ENCODE results near the gene TASOR2. TPM values are rescaled to one million over a fixed set of nuclear protein-coding genes. Genes with fewer than 3 reads are reported as not detected.

Gene TASOR2
- 32.8 TPM for total RNA-seq

- peak; percentile 96 for ATAC-seq
Observed at GRCh38 chr10:5684318-5684970, at the start of gene TASOR2. TSS of gene TASOR2 (plus strand) at chr10:5684838. CDS start at chr10:5720643, 35,805 bp downstream.

GRCh38 chr10:5634918-5635317 lies 49.7 kb upstream of the TASOR2 start:
- no peak for ATAC-seq

DNA sequence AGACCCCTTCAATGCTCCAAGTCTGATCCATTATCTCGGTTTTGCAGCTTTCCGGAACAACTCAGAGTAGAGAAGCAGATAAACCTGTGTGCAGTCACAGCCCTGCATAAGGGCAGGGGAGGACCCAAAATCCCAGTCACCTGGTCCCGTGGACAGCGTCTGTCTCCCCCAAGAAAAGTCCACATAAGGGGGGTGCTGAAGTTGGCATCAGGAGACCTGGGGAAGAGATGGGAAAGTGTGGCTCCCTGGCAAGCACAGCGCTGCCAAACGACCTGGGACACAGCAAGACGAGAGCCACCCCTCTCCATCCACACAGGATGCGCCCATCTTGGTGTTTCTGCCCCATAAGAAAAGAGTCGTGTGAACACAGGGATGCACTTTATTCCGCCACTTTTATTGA lies 46.1 kb upstream of the TASOR2 start:
- ATAC-seq = no peak

- ATAC-seq = no peak
Observed at GRCh38 chr10:5639066-5639465, 45.6 kb upstream of the TASOR2 start.

GRCh38 chr10:5640036-5640435 lies 44.6 kb upstream of the TASOR2 start:
- no peak for ATAC-seq

GRCh38 chr10:5640501-5640900 lies 44.1 kb upstream of the TASOR2 start:
- ATAC-seq = no peak

DNA sequence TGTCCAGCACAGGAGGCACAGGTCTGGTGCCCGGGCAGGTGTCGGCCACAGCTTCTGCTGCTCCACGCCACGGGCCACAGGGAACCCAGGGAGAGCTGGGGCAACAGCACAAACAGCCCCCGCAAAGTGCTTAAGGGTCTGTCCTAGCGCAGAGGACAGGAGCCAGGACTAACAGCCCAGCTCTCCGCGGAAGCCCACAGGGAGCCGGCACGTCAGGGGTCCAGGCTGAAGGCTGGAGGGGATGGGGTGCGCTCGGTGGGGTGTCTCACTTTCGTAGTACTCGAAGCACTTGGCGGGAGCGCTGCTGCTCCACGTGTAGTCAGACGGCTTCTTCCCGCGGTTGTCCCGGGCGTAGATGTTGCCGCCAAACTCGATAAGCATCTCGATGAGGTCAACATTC lies 43.1 kb upstream of the TASOR2 start:
- ATAC-seq = no peak

- ATAC-seq = no peak
Observed at GRCh38 chr10:5643346-5644067, 41.1 kb upstream of the TASOR2 start.

- ATAC-seq = no peak
Observed at GRCh38 chr10:5644930-5645329, 39.7 kb upstream of the TASOR2 start.

GRCh38 chr10:5645375-5645774 lies 39.3 kb upstream of the TASOR2 start:
- ATAC-seq = peak; percentile 37

GRCh38 chr10:5645944-5646617 lies 38.6 kb upstream of the TASOR2 start:
- ATAC-seq = no peak

DNA sequence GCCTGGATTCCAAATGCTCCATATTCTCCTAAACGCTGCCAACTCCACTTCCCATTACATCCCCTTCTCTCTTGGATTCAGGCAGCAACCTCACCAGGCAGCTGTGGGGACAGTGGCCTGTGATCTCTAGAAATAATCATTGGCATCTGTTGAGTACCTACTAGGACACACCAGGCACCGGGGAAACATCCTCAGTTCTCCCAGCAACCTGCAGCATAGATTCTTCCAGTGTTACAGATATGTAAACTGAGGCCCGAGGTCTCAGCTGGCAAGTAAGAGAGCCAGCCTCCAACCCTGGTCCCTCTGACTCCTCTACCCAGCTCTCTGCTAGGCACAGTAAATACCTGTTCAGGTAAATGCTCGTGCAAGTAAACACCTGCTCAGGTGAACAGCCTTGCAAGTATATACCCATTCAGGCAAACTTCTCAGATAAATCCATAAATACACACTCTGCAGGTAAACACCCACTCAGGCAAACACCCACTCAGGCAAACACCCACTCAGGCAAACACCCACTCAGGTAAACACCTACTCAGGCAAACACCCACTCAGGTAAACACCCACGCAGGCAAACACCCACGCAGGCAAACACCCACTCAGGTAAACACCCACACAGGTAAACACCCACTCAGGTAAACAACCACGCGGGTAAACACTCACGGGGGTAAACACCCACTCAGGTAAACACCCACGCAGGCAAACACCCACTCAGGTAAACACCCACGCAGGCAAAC lies 37.0 kb upstream of the TASOR2 start:
- no peak for ATAC-seq

DNA sequence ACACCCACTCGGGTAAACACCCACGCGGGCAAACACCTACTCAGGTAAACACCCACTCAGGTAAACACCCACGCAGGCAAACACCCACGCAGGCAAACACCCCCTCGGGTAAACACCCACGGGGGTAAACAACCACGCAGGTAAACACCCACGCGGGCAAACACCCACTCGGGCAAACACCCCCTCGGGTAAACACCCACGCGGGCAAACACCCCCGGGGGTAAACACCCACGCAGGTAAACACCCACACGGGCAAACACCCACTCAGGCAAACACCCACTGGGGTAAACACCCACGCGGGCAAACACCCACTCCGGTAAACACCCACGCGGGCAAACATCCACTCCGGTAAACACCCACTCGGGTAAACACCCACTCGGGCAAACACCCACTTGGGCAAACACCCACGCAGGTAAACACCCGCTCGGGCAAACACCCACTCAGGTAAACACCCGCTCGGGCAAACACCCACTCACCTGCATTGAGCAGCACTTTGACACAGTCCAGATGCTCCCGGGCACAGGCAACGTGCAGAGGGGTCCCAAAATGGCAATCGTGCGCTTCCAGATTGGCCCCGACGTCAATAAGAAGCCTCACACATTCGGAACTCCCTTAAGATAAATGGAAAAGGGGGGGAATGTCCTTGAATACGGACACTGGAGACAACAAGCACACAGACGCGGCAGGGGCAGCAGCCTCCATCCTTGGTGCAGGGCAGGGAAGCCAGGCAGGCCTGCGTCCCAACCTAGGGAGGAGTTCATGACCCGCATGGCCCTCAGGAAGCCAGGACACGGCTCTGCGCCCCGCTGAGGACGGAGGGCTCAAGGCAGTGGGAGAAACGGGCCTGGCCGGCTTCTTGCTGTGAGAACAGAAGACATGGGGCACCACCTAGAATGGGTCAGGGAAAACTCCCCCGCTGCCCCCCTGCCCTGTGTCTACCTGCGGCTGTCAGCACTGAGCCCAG lies 35.9 kb upstream of the TASOR2 start:
- ATAC-seq = no peak

DNA sequence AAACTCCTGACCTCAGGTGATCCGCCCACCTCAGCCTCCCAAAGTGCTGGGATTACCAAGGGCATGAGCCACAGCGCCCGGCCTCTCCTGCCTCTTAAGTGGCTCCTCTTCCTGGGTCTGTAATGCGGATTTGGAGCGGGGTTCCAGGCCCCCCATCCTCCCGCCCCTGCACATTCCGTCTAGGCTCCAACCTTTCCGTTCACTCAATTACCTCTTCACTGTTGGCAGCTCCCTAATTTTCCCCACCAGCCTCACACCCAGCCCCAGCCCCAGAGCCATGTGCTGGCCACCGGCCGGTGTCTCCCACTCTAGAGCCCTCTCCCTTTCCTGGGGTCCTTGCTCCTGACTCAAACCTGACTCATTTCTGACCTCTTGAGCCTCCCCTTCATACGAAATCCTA lies 34.9 kb upstream of the TASOR2 start:
- ATAC-seq = no peak

DNA sequence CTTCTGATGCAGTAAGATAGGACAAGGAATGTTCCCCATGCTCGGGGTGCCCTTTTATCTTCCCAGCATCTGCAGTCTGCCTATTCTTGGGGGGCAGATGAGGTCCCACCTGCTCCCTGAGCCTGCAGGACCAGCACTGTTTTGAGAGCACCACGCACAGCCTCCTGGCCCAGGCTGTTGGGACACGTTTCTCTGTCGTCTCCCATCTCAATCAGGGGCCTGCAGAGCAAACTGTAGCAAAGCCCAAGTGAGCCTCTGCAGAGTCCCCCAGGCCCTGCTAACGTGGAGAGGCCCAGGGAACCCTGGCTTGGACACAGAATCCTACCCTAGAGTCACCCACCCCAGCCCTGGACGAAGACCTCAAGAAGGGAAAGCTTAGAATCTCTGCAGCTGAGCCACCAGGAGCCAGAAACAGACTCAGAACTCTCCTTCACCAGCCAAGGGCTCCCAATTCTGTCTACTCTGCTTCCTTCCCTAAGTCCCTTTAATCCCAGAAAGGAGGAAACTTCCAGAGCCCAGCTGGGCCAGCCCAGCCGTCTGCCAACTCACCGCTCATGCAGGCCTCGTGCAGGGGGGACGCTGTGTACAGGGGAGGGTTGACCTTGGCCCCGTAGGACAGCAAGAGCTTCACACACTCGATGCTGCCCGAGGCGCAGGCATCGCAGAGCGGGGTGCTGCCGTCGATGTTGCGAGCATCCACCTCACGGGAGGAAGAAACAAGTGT lies 33.8 kb upstream of the TASOR2 start:
- no peak for ATAC-seq

DNA sequence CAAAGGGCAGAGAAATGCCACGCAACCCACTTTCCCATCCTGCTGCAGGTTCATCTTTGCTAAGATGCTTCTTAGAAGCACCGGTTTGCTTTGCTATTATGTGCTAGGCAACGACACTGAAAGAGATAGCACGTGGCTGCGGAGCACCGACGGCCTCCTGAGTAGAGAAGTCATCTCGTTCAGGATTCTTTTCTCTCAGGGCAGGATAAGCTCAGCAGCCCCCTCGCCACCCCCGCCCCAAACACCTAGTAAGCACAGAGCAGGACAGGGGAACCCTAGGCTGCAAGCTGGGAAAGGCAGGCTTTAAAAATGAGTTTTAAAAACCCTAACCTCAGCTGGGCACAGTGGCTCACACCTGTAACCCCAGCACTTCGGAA lies 33.3 kb upstream of the TASOR2 start:
- ATAC-seq = no peak

GRCh38 chr10:5652746-5653145 lies 31.9 kb upstream of the TASOR2 start:
- peak; percentile 4 for ATAC-seq

- ATAC-seq = peak; percentile 81
Observed at GRCh38 chr10:5654218-5654755, 30.4 kb upstream of the TASOR2 start.

- ATAC-seq = no peak
Observed at GRCh38 chr10:5655121-5655520, 29.5 kb upstream of the TASOR2 start.

GRCh38 chr10:5656737-5657579 lies 27.7 kb upstream of the TASOR2 start:
- no peak for ATAC-seq

All from esophagus mucosa (tissue), 1 donor.